Stimulated activated naive CD8-positive, alpha-beta T cell treated with anti-CD3 and anti-CD28 coated beads, Interleukin-15, amount 100 ng/mL, for 72 hours (primary cell): ENCODE measurements around the gene ZNF384.
"Not testable (repeated sequence)": the region's sequence is repeated elsewhere in the genome, so short reads cannot be mapped to it uniquely, and the experiment has no call there.

ENCODE experiments used
- ATAC-seq: fragments of 150-1000 bp; cut with Tn5 transposase; 2 replicates; pipeline ENCODE4 v1.10.0; 2021; ENCODE audit warnings: mild to moderate bottlenecking, moderate library complexity
- DNase-seq, 2 donors: peaks; one replicate each; pipeline ENCODE4 v3.0.0; 2021 to 2022
- H3K27ac Mint-ChIP-seq, 2 donors: one replicate each; pipeline ENCODE4 v1.8.0; 2022; ENCODE audit warnings: mild to moderate bottlenecking in 2 of 2, mixed read lengths in 2 of 2, moderate library complexity in 2 of 2
- H3K27me3 Mint-ChIP-seq: one replicate; pipeline ENCODE4 v1.8.0; 2022; ENCODE audit warnings: mixed read lengths
- H3K4me1 Mint-ChIP-seq: one replicate; pipeline ENCODE4 v1.8.0; 2022; ENCODE audit warnings: mild to moderate bottlenecking, mixed read lengths
- H3K4me3 Mint-ChIP-seq, 2 donors: one replicate each; pipeline ENCODE4 v1.8.0; 2022; ENCODE audit warnings: mild to moderate bottlenecking in 2 of 2, mixed read lengths in 2 of 2, moderate library complexity in 1 of 2
- H3K9me3 Mint-ChIP-seq, 2 donors: one replicate each; pipeline ENCODE4 v1.8.0; 2022; ENCODE audit warnings: mixed read lengths in 2 of 2

ZNF384 gene

DNA sequence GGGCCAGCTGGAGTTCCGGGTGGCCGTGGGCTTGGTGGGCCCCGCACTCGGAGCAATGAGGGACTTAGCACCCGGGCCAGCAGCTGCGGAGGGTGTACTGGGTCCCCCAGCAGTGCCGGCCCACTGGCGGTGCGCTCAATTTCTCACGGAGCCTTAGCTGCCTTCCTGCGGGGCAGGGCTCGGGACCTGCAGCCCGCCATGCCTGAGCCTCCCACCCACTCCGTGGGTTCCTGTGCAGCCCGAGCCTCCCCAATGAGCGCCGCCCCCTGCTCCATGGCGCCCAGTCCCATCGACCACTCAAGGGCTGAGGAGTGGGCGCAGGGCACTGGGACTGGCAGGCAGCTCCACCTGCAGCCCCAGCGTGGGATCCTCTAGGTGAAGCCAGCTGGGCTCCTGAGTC, 19.2 kb upstream of the ZNF384 start:
- DNase-seq, H3K4me3 Mint-ChIP-seq, ATAC-seq, H3K9me3 Mint-ChIP-seq, H3K27ac Mint-ChIP-seq: not testable (repeated sequence)
- H3K27me3 Mint-ChIP-seq = peaks cover 24% of the 10 kb centered on the region
- peaks cover 18% of the 10 kb centered on the region for H3K4me1 Mint-ChIP-seq

DNA sequence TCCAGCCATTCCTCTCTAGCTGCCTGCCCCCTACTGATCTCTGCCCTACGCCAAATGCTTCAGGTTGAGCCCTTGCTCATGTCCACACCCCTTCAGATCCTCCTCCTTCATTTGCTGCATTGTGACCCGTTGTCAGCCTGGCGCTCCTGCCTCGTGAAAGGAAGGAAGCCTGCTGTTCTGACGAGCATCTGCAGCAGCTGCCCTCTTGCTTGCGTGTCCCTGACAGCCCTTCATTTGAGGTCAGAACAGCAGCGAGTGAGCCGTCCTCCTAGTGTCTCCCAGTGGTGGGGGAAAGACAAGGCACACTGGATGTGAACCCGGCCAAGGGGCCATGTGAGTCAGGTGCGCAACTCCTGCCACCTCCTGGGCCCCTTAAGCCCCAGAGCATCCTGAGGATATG, 14.5 kb upstream of the ZNF384 start:
- H3K4me1 Mint-ChIP-seq = peaks cover 28% of the 10 kb centered on the region
- no peak overlapping the region for H3K27ac Mint-ChIP-seq
- DNase-seq (no peak), ATAC-seq (peak; percentile 44)
- peaks cover 68% of the 10 kb centered on the region for H3K27me3 Mint-ChIP-seq
- H3K9me3 Mint-ChIP-seq = no peaks in the 10 kb centered on the region
- H3K4me3 Mint-ChIP-seq = no peak overlapping the region

DNA sequence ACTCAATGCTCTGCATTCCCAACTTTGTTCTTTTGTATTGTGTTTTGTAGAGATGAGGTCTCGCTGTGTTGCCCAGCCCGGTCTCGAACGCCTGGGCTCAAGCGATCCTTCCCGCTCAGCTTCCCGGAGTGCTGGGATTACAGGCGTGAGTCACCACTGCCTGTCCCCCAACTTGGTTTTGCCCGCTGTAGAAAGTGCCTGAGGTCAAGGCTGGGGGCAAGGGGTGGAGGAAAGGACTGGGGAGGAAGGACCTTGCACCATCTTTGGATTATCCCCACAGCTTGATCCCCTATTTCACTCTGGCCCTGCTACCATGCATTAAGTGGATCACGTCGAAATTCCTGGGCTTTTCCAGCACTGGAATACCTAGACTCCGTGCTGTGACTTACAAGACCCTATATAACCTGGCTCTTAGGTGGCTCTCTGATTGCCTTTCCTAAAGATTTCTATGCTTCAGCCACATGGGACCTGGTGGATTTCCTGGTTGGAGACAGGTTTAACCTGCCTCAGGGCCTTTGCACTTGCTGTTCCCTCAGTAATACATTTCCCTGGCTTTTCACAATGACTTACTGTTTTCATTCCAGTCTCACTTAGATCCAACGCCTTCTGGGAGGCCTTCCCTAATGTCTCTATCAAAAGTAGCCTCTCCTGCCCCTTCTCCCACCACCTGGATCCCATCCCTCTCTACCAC, 12.0 kb upstream of the ZNF384 start:
- ATAC-seq (no peak), DNase-seq (no peak)
- Mint-ChIP-seq H3K27ac (peak overlapping the region in 1 of 2 donors; percentile 37), H3K4me3 (peak overlapping the region; percentile 71 to 80), H3K9me3 (no peaks in the 10 kb centered on the region), H3K4me1 (peaks cover 33% of the 10 kb centered on the region), H3K27me3 (peaks cover 74% of the 10 kb centered on the region)

DNA sequence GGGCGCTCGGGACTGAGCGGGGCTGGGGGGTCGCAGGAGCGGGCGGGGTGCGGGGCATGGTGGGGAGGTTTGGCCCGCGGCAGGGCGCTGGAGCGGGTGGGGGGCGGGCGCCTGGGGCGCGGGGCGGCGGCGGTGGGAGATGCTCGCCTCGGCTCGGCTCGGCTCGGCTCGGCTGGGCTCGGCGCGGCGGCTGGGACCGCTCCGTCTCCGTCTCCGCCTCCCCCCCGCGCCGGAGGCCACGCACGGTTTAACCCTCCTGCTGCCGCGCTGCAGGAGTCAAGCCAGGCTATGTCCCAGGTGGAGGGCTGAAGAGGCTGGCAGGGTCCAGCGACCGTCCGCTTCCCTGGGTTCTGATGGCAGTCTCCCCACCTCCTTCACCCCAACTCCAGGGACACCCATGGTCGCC, 11.5 kb upstream of the ZNF384 start, which contains the start of gene PIANP:
PIANP (minus strand) TSS at position 170 of the 406 bp plus-strand sequence. CDS start 2,754 bp downstream, outside the sequence.
- Mint-ChIP-seq H3K27ac (peak within 1 kb of the TSS in 1 of 2 donors; percentile 81), H3K4me1 (peaks cover 33% of the 10 kb centered on the region), H3K4me3 (peak within 1 kb of the TSS; percentile 71 to 80), H3K27me3 (peaks cover 74% of the 10 kb centered on the region), H3K9me3 (no peaks in the 10 kb centered on the region)
- DNase-seq (peak; percentile 40), ATAC-seq (peak; percentile 75)

DNA sequence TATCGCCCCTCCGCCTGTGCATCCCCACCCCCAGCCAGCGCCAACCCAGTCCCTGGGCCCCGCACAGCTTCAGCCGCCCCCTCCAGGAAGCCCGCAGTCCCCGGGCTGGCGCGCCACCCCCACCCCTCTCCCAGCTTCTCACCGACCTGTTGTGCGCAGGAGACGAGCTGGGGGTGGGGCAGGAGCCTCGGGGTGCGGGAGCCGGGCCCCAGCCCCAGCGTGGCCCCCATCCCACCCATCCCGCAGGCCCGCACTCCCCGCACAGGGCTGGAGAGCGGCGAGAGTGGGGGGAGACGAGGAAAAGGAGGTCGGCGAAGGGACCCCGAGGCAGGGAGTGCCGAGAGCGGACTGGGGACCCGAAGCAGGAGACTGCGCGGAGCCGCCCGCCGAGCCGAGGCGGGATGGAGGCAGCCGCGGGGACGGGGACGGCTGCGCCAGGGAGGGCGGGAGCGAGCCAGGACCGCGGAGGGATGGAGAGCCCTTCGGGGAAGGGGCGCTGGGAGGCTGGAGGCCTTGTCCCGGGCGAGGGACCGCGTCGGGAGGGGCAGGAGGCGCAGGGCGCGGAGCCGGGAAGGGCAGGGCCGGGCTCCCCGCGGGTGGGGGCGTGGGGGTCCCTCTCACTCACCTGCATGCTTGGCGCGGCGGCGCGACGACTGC, 10.9 kb upstream of the ZNF384 start:
- no peaks in the 10 kb centered on the region for H3K9me3 Mint-ChIP-seq
- ATAC-seq = peak; percentile 54
- peak overlapping the region; percentile 61 to 70 for H3K4me3 Mint-ChIP-seq
- DNase-seq = no peak
- H3K27ac Mint-ChIP-seq = no peak overlapping the region
- H3K27me3 Mint-ChIP-seq = peaks cover 68% of the 10 kb centered on the region
- H3K4me1 Mint-ChIP-seq = peaks cover 33% of the 10 kb centered on the region

DNA sequence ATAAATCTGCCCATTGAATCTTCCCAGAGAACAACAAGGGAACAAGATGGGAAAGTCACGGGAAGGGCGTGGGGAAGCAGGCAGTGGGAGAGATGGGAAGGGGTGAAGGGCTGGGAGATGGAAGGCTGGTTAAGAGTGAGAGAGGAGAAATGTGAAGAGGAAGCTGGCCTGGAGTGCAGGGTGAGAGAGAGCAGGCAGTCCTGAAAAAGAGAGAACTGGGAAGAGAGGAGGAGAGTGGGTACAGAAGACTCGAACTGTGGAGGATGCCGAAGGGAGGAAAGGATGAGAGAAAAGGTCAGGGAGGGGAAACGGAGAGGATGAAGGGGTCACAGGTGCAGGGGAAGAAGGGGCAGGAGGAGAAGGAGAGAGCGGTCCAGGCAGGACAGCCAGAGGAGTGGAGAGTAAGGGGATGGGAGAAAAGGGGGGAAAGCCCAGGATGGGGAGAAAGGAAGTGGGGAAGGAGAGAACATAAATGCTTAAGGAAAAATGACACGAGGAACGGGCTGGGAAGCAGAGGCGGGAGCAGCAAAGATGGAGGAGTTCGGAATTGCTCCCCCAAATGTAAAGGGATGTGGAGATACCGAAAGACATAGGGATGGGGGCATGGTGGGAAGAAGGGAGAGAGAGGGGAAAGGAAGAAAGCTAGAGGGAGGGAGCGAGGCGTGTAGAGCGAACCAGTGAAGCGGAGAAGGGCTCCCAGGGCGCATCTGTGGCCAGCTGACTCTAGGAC, 10.2 kb upstream of the ZNF384 start:
- Mint-ChIP-seq H3K9me3 (no peaks in the 10 kb centered on the region), H3K4me3 (peak overlapping the region; percentile 61 to 70), H3K27me3 (peaks cover 62% of the 10 kb centered on the region), H3K27ac (peak overlapping the region in 1 of 2 donors; percentile 81), H3K4me1 (peaks cover 33% of the 10 kb centered on the region)
- no peak for DNase-seq
- no peak for ATAC-seq

DNA sequence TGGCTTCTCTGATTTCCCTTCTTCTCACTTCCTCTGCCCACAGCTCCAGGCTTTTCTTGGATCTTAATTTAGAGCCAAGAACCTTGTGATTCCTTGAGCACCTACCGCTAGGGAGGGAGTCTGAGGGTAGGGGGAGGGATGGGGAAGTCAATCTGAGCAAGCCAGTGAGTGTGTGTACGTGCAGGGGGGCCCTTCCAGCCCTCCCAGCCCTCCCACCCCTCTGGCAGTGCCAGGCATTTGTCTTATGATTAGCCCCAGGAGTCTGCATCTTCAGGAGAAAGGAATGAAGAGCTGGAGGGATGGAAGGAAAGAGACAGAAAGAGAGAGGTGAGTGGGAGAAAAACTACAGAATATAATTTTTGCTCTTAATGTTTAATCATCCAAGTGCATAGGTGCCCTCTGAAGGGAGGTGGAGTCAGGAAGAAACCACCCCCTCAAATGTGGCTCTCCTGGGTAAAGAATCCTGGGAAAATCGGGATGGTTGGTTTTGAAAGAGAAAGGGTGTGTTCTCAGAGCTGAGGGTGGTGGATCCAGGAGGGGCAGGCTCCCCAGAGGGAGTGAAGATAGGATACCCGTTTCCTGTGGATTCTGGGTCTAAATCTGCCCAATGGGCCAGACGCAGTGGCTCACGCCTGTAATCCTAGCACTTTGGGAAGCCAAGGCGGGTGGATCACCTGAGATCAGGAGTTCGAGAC, 9.3 kb upstream of the ZNF384 start:
- Mint-ChIP-seq H3K27ac (no peak overlapping the region), H3K4me1 (peaks cover 31% of the 10 kb centered on the region), H3K27me3 (peaks cover 52% of the 10 kb centered on the region), H3K4me3 (no peak overlapping the region), H3K9me3 (no peaks in the 10 kb centered on the region)
- DNase-seq = no peak
- no peak for ATAC-seq

DNA sequence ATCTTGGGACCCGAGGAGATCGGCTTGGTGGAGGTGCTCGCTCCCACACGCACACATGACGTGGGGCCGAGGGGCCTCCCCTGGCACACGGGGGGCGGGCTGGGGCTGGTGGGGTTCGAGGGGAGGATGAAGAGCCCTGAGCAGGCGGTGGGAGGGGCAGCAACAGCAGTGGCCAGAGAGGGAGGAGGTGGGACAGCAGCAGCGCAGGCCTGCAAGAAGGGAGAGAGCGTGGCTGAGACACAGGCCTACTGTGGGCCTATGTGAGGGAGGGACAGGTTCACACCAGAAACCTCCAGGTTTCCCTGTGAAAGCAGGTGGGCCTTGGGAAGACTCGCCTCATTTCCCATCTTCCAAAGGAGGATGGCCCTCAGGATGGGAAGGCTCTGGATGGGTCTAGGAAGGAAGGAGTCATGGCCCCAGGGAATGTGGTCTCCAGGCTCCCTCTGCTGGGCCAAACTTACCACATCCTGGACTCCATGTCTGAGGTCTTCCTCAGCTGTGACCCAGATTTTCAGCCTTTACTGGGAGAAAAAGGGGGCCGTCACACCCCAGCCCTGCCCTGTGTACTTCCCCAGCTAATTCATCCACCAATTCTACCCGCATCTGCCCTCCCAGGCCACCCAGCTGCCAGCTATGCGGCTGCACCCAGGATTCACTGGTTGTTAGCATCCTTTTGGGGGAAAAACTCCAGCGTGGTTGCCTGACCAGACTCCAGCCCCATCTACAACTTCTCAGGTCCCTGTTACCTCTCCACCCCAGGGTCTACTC, 8.6 kb upstream of the ZNF384 start:
- H3K4me3 Mint-ChIP-seq = no peak overlapping the region
- H3K27me3 Mint-ChIP-seq = peaks cover 45% of the 10 kb centered on the region
- peaks cover 35% of the 10 kb centered on the region for H3K4me1 Mint-ChIP-seq
- H3K9me3 Mint-ChIP-seq = no peaks in the 10 kb centered on the region
- peak in 1 of 2 donors; percentile 15 for DNase-seq
- ATAC-seq = peak; percentile 18
- no peak overlapping the region for H3K27ac Mint-ChIP-seq

DNA sequence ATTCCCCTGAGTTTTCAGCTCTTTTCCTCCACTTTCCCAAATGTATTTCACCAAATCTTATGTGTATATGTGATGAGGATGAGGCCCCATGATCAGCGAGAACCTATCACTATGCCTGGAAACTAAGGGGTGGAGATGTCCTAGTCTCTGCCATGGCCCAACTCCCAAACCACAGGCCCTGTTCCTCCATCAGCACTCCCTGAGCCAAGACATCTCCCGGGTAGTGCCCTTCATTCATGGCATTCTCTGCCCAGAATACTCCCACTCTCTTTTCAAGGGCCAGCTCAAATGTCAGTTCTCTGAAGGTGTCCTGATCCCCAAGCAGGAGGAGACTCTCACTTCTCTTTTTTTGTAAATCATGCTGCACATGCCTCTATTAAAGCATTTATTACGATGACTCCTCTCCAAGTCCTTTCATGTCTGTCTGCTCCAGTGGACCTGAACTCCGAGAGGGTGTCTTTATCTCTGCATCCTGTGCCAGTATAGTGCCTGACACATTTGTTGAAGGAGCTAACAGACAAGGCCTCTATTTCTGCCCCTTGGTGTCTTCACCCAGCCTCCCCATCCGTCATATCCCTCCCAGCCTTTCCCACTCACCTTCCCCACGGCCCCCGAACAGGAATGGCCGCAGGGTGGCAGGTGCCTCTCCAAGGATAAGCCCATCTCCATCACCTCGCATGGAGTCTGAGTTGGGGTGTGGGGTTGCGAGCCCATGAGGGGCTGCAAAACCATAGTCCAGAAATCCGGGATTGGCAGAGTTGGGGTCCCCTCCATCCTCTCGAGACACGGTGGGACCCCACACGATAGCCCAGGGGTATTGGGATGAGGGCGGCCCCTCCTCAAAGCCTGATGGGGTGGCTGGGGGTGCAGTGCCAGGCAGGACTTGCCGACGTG, 7.8 kb upstream of the ZNF384 start:
- Mint-ChIP-seq H3K27me3 (peaks cover 37% of the 10 kb centered on the region), H3K4me1 (peaks cover 40% of the 10 kb centered on the region), H3K9me3 (no peaks in the 10 kb centered on the region), H3K4me3 (no peak overlapping the region), H3K27ac (peak overlapping the region in 1 of 2 donors; percentile 15)
- ATAC-seq = no peak
- DNase-seq = no peak

DNA sequence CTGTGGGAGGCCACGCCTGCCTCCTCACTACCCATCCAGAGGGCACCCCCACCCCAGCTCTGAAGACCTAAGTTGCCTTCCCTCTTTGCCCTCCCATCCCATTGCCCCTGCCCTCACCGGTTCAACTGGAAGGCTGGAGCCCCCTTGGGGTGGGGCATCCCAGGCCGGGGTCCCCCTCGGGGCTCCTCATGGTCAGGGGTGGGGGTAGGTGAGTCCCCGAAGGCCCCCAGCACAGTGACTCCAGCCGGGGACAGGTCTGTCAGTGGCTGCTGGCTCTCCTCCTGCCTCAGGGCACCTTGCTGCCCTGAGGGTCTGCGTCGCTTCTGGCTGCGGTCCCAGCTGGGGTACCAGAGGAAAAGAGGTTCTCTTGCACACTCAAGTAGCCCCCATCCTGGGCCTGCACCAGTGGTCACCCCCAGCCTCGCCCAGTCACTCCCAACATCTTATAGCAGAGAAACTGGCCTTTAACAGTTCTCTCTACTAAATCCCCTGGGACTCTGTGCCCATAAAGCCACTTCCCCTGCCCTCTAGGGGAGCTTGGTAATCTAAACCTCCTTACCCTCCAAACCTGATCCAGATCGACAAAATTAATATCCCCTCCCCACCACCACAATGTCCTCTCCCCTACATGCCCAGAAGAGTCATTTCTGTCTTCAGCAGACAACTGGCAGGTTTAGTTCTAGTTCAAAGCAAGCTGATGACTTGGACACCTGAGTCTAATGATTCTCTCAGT, 6.3 kb upstream of the ZNF384 start:
- H3K27ac Mint-ChIP-seq = no peak overlapping the region
- no peak for DNase-seq

DNA sequence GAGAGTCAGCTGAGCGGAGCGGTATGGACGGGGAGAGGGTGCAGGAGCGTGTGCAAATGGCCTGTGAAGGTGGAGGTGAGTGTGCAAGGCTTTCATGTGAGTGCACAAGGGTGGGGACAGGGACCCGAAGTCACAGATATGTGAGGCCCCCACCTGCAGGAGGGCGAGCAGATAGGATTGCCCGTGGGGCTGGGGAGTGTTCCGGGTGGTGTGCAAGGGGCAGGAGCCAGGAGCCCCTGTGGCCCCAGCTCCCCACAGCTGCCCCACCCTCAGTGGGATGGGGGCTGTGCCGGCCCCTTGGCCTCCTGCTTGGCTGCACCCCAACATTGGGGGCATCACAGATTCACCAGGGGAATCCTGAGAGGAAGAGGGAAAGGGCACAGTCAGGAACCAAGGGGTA, 5.5 kb upstream of the ZNF384 start:
- no peak for DNase-seq
- Mint-ChIP-seq H3K4me3 (no peak overlapping the region), H3K27ac (no peak overlapping the region), H3K27me3 (peaks cover 17% of the 10 kb centered on the region), H3K4me1 (peaks cover 38% of the 10 kb centered on the region), H3K9me3 (no peaks in the 10 kb centered on the region)
- no peak for ATAC-seq

More for the DNA sequence above, 6.3 kb upstream of the ZNF384 start:
- Mint-ChIP-seq H3K4me3 (no peak overlapping the region), H3K27me3 (peaks cover 22% of the 10 kb centered on the region), H3K4me1 (peaks cover 40% of the 10 kb centered on the region), H3K9me3 (no peaks in the 10 kb centered on the region)
- ATAC-seq = no peak

DNA sequence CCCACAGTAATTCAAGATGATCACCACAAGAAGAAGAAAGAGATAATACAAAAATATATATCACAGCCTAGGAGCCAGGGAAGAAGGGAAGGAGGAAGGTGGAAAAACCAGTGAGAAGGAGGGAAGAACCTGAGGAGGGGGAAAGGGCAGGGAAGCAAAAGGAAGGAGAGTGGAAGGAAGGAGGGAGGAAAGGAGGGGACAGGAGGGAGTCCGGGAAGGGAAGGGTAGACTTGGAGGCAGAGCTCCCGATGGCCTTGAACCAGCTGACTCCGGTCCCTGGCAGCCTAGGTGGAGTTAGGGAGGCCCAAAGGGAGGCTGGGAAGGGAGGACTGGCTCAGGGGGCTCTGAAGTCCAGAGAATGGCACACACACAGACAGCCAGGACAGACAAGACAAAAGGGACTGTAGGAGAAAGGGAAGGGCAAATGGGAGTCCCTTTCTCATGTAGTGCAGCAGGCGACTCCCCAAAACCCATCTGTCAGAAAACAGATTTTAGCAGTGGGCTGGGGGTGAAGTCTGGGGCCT, 4.7 kb upstream of the ZNF384 start:
- no peak for ATAC-seq
- peaks cover 30% of the 10 kb centered on the region for H3K4me1 Mint-ChIP-seq
- H3K9me3 Mint-ChIP-seq = no peaks in the 10 kb centered on the region
- peaks cover 9% of the 10 kb centered on the region for H3K27me3 Mint-ChIP-seq
- H3K4me3 Mint-ChIP-seq = no peak overlapping the region
- H3K27ac Mint-ChIP-seq = peak overlapping the region in 1 of 2 donors; percentile 28
- no peak for DNase-seq

DNA sequence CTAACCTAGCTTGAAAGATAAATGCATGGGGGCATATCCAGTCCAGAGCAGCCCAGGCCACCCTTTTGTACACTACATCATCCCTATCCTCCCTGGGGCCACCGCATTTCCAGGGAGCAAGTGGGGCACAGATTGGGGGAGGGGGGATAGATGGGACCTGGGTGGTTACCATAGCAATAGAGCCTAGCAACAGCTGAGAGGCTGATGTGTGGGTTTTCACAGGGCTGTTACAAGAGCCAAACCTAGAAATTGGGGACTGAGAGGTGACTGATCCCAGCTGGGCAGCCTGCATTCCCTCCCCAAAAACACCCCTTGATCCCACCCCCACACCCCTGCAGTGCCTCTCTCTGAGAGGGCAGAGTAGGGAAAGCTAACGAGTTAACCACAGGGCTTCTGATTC, 3.7 kb upstream of the ZNF384 start:
- ATAC-seq = no peak
- H3K4me1 Mint-ChIP-seq = peaks cover 25% of the 10 kb centered on the region
- no peaks in the 10 kb centered on the region for H3K27me3 Mint-ChIP-seq
- DNase-seq = no peak
- H3K27ac Mint-ChIP-seq = no peak overlapping the region
- no peak overlapping the region for H3K4me3 Mint-ChIP-seq
- no peaks in the 10 kb centered on the region for H3K9me3 Mint-ChIP-seq
